HepG2 (cell line): ENCODE data around the gene PIEZO2. TPM values are rescaled to one million over a fixed set of nuclear protein-coding genes. Genes with fewer than 3 reads are reported as not detected.

Source experiments
- ATAC-seq: fragments of 200-7000 bp; cut with Tn5 transposase; 3 replicates; pipeline ENCODE4 v1.9.1; 2020; ENCODE audit warnings: mild to moderate bottlenecking, moderate library complexity
- BruUV-seq: library from RNA; stranded (reverse); fragments of 400-500 nt; replicated peaks from 2 replicates; lab custom pipeline; 2021; lab: Mats Ljungman, UMichigan
- CTCF ChIA-PET: fragments of 300-600 bp; formaldehyde crosslinking; extraction: SDS; loops from one replicate; lab custom pipeline; 2021; ENCODE audit warnings: low total read pairs, inconsistent platforms, low intra/inter-chr PET ratio; lab: Yijun Ruan, JAX
- POLR2A ChIA-PET: fragments of 350-600 bp; sonication (Branson Sonifier 250); formaldehyde crosslinking; loops from one replicate; lab custom pipeline; 2020; ENCODE audit warnings: antibody characterized with exemption, inconsistent platforms; lab: Yijun Ruan, JAX
- DNase-seq: peaks from one replicate; pipeline ENCODE4 v3.0.0-alpha.2; 2015; ENCODE audit warnings: low spot score
- FAIRE-seq: peaks from 3 replicates; lab custom pipeline; 2011; peaks lifted over from hg19 to GRCh38; lab: Jason Lieb, UNC
- H2AFZ ChIP-seq: one replicate; pipeline ENCODE4 v1.6.1; 2011; ENCODE audit warnings: low read length, inconsistent platforms
- H3K27ac ChIP-seq: fragments of 300-600 bp; 3 replicates; pipeline ENCODE4 v1.8.0; 2011; ENCODE audit warnings: mixed run types, mild to moderate bottlenecking, mixed read lengths, low read length, inconsistent platforms; ENCODE audit not compliant: insufficient read depth; ENCODE audit errors: extremely low read length
- H3K27me3 ChIP-seq, 2 experiments: fragments of 200-600 bp in 1 of 2; 2 replicates in 1 of 2; 3 replicates in 1 of 2; pipeline versions ENCODE4 v1.6.0 to v1.8.0; 2011; ENCODE audit warnings: low read length in 2 of 2, mild to moderate bottlenecking in 2 of 2, moderate library complexity in 2 of 2, inconsistent platforms in 1 of 2; ENCODE audit not compliant: insufficient read depth in 2 of 2, control insufficient read depth in 1 of 2
- H3K36me3 ChIP-seq, 2 experiments: fragments of 200-600 bp in 1 of 2; replicated peaks in 1 of 2; 2 replicates in 1 of 2; 3 replicates in 1 of 2; pipeline versions ENCODE4 v1.5.1 to v1.8.0; 2011; ENCODE audit warnings: low read length in 2 of 2, inconsistent platforms in 1 of 2; ENCODE audit not compliant: insufficient read depth in 2 of 2, control insufficient read depth in 1 of 2
- H3K4me1 ChIP-seq: 2 replicates; pipeline ENCODE4 v1.5.1; 2012; ENCODE audit warnings: low read length, inconsistent platforms; ENCODE audit not compliant: insufficient read depth
- H3K4me2 ChIP-seq: 2 replicates; pipeline ENCODE4 v1.6.0; 2011; ENCODE audit warnings: low read depth, low read length, inconsistent platforms
- H3K4me3 ChIP-seq, 3 experiments: fragments of 200-600 bp in 1 of 3; sonication (generic), shearing (Covaris generic) in 1 of 3; replicated peaks in 1 of 3; 2 replicates each; pipeline ENCODE4 v1.5.1; 2011 to 2016; ENCODE audit warnings: low read length in 3 of 3, inconsistent platforms in 2 of 3, low read depth in 2 of 3, mild to moderate bottlenecking in 2 of 3, control low read depth in 1 of 3, mixed read lengths in 1 of 3; ENCODE audit not compliant: insufficient read depth in 1 of 3
- H3K79me2 ChIP-seq: one replicate; pipeline ENCODE4 v1.6.1; 2011; ENCODE audit warnings: low read length, inconsistent platforms; ENCODE audit not compliant: insufficient read depth
- H3K9ac ChIP-seq: 2 replicates; pipeline ENCODE4 v1.6.0; 2011; ENCODE audit warnings: mild to moderate bottlenecking, low read depth, low read length, inconsistent platforms; ENCODE audit not compliant: insufficient read depth
- H3K9me3 ChIP-seq: 2 replicates; pipeline ENCODE4 v1.5.1; 2012; ENCODE audit warnings: mild to moderate bottlenecking, low read length
- H4K20me1 ChIP-seq: 2 replicates; pipeline ENCODE4 v1.6.0; 2011; ENCODE audit warnings: inconsistent platforms, mild to moderate bottlenecking, low read length, moderate library complexity; ENCODE audit not compliant: insufficient read depth
- ARID3A ChIP-seq: IDR thresholded peaks from 2 replicates; pipeline ENCODE4 v1.6.1; 2012; ENCODE audit warnings: low read depth, low read length, improper control_type of control experiment
- CEBPB ChIP-seq: IDR thresholded peaks from 2 replicates; pipeline ENCODE4 v1.6.1; 2011; ENCODE audit warnings: low read depth, low read length, improper control_type of control experiment, borderline replicate concordance
- FOSL2 ChIP-seq: sonication (generic); formaldehyde crosslinking; IDR thresholded peaks from 2 replicates; pipeline ENCODE4 v1.4.0; 2020; ENCODE audit warnings: missing genetic modification reagents
- FOXA3 ChIP-seq: IDR thresholded peaks from 2 replicates; pipeline ENCODE4 v1.6.1; 2016; ENCODE audit warnings: missing genetic modification reagents, missing compliant biosample characterization
- ISX ChIP-seq: sonication (generic); formaldehyde crosslinking; conservative IDR thresholded peaks from 2 replicates; pipeline ENCODE4 v1.5.0; 2020; ENCODE audit warnings: missing genetic modification reagents
- NCOA2 ChIP-seq: sonication (generic); formaldehyde crosslinking; IDR thresholded peaks from 2 replicates; pipeline ENCODE4 v1.8.0; 2022; ENCODE audit warnings: inconsistent platforms
- PHF20 ChIP-seq: sonication (generic); formaldehyde crosslinking; IDR thresholded peaks from 2 replicates; pipeline ENCODE4 v1.5.0; 2020; ENCODE audit warnings: mild to moderate bottlenecking, missing genetic modification reagents
- SNAPC4 ChIP-seq: sonication (generic); formaldehyde crosslinking; IDR thresholded peaks from 2 replicates; pipeline ENCODE4 v1.4.0; 2020; ENCODE audit warnings: mild to moderate bottlenecking, missing genetic modification reagents
- SOX5 ChIP-seq: IDR thresholded peaks from 2 replicates; pipeline ENCODE4 v1.6.1; 2016; ENCODE audit warnings: borderline replicate concordance
- SP4 ChIP-seq: sonication (generic); formaldehyde crosslinking; IDR thresholded peaks from 2 replicates; pipeline ENCODE4 v1.8.1; 2023; ENCODE audit warnings: mild to moderate bottlenecking, missing genetic modification reagents
- SYNCRIP ChIP-seq: fragments of 200-400 bp; formaldehyde crosslinking; IDR thresholded peaks from 2 replicates; pipeline ENCODE4 v1.6.1; 2018; ENCODE audit warnings: mild to moderate bottlenecking, low read depth, low read length; ENCODE audit not compliant: insufficient read depth
- TBL1XR1 ChIP-seq: fragments of 150-350 bp; IDR thresholded peaks from 2 replicates; pipeline ENCODE4 v1.6.1; 2014; ENCODE audit warnings: borderline replicate concordance, low read length; ENCODE audit not compliant: partially characterized antibody
- TEAD3 ChIP-seq: optimal IDR thresholded peaks from 2 replicates; pipeline ENCODE3; 2016; ENCODE audit warnings: borderline replicate concordance
- ZBTB49 ChIP-seq: sonication (generic); formaldehyde crosslinking; IDR thresholded peaks from 2 replicates; pipeline ENCODE4 v1.4.0; 2020; ENCODE audit warnings: missing genetic modification reagents, borderline replicate concordance
- ZNF253 ChIP-seq: sonication (generic); formaldehyde crosslinking; IDR thresholded peaks from 2 replicates; pipeline ENCODE4 v1.8.0; 2022; ENCODE audit warnings: mild to moderate bottlenecking, missing genetic modification reagents, borderline replicate concordance
- ZSCAN20 ChIP-seq: sonication (generic); formaldehyde crosslinking; IDR thresholded peaks from 2 replicates; pipeline ENCODE4 v1.4.0; 2020; ENCODE audit warnings: missing genetic modification reagents, mild to moderate bottlenecking, borderline replicate concordance
- WGBS: methylation state at CpG from one replicate; pipeline ENCODE4 v1.1.6; 2017; ENCODE audit warnings: low lambda C conversion rate; 5-methylcytosine and 5-hydroxymethylcytosine counted together
- in situ Hi-C: cut with HindIII; loops from 2 replicates; pipeline ENCODE4 v1.10.0; 2017; ENCODE audit warnings: low pct_unique_long_range_greater_than_20kb; ENCODE audit not compliant: extremely low pct_ligation_motif_present
- intact Hi-C: fragments of 100-400 bp; cut with micrococcal nuclease; formaldehyde crosslinking; loops from one replicate; pipeline ENCODE4 v1.10.0; 2022; ENCODE audit not compliant: unreplicated experiment
- polyA plus RNA-seq, 8 experiments: library from polyadenylated mRNA; depleted of rRNA in 3 of 8; stranded (reverse) in 7 of 8; unstranded in 1 of 8; fragments of >200 nt; fragmentation: Illumina TruSeq in 4 of 8; extraction: Trizol in 4 of 8; gene quantifications; 2 replicates each; pipeline versions ENCODE4 v1.2.1 to v1.2.3, GENCODE V29; 2011 to 2016; ENCODE audit warnings: low read depth in 4 of 8, missing spikeins in 1 of 8, mixed read lengths in 1 of 8; ENCODE audit not compliant: insufficient read depth in 1 of 8
- total RNA-seq, 5 experiments: library from RNA; depleted of rRNA; stranded (reverse); fragments of >200 nt; fragmentation: Illumina TruSeq; extraction: Trizol; gene quantifications; 2 replicates each; pipeline ENCODE4 v1.2.3, GENCODE V29; 2016; ENCODE audit warnings: low read depth in 1 of 5

The PIEZO2 gene
- total and polyA plus RNA-seq, 2 of the 13 experiments (the other 11 are each of a cell fraction or from before 2014, with no cell fraction given) = 15.2 to 27.2 TPM

- intact Hi-C loops (no loop called here), in situ Hi-C loops (no loop called here)
- CTCF ChIA-PET = no interaction called here
- no peaks in the 10 kb centered on the region for H3K79me2 ChIP-seq
- no peaks in the 10 kb centered on the region for H4K20me1 ChIP-seq
- H3K27ac ChIP-seq = peak overlapping the region; percentile 68
- BruUV-seq = no TSS peak
- 71% methylated on average over 1 of the region's 1 CpG for WGBS
- H3K4me1 ChIP-seq = peaks cover 54% of the 10 kb centered on the region
- FAIRE-seq (peak; percentile 59), DNase-seq (peak; percentile 79), ATAC-seq (peak; percentile 77)
- peak overlapping the region; percentile 44; the same call in 1 of the 2 replicates for H3K9ac ChIP-seq
- H3K4me2 ChIP-seq = peak overlapping the region; percentile 47
- peaks cover 10% of the 10 kb centered on the region for H3K9me3 ChIP-seq
- H3K36me3 ChIP-seq = no peaks in the 10 kb centered on the region; a peak in 1 of 5 replicates
- POLR2A ChIA-PET = interaction anchor here (1.2 to 2.1 kb wide), 2 partner anchors 39 to 144 kb away, joined by 6 read pairs; no protein-coding TSS in a partner anchor
- no peaks in the 10 kb centered on the region for H3K27me3 ChIP-seq
- H3K4me3 ChIP-seq = no peak overlapping the region
- peak overlapping the region; percentile 18 for H2AFZ ChIP-seq
- TF ChIP-seq ISX (CRISPR knock-in tag) = no peak
- peak; percentile 86 for TF ChIP-seq FOXA3 (CRISPR knock-in tag)
- no peak for TF ChIP-seq PHF20 (CRISPR knock-in tag)
- no peak for TF ChIP-seq SP4
- peak; percentile 30 for TF ChIP-seq TBL1XR1
- peak; percentile 72 for TF ChIP-seq CEBPB
- TF ChIP-seq NCOA2 (CRISPR knock-in tag) = peak; percentile 37; the same call in 1 of the 2 replicates
- peak; percentile 36; the same call in 1 of the 2 replicates for TF ChIP-seq SOX5 (CRISPR knock-in tag)
- no peak for TF ChIP-seq ZBTB49 (CRISPR knock-in tag)
- no peak for TF ChIP-seq SNAPC4
- TF ChIP-seq SYNCRIP = no peak
- peak; percentile 59; the same call in 1 of the 2 replicates for TF ChIP-seq ARID3A
- no peak for TF ChIP-seq ZSCAN20 (CRISPR knock-in tag)
- TF ChIP-seq ZNF253 (CRISPR knock-in tag) = no peak
- TF ChIP-seq TEAD3 = peak; percentile 48
- peak; percentile 70 for TF ChIP-seq FOSL2 (CRISPR knock-in tag)
These were observed 147.1 kb downstream of the PIEZO2 start for GRCh38 chr18:11002277-11002676.
